Ureter (tissue), 1 donor: ENCODE measurements around the gene TNNI2. TPM values are rescaled to one million over a fixed set of nuclear protein-coding genes. Genes with fewer than 3 reads are reported as not detected.
A peak's percentile ranks its signal among the peaks of the same experiment; 100 is the strongest.

Experiments used
- DNase-seq: peaks from one replicate; pipeline ENCODE4 v3.0.0-alpha.2; 2020; ENCODE audit warnings: low spot score
- total RNA-seq: library from RNA; stranded (reverse); gene quantifications from one replicate; pipeline ENCODE4 v1.2.4, GENCODE V29; 2023
- donor health status: DM: yes; HTN: yes; CAD: no.

The TNNI2 gene
- total RNA-seq, 1 donor from 2014 or later, result 45.0 TPM

DNA sequence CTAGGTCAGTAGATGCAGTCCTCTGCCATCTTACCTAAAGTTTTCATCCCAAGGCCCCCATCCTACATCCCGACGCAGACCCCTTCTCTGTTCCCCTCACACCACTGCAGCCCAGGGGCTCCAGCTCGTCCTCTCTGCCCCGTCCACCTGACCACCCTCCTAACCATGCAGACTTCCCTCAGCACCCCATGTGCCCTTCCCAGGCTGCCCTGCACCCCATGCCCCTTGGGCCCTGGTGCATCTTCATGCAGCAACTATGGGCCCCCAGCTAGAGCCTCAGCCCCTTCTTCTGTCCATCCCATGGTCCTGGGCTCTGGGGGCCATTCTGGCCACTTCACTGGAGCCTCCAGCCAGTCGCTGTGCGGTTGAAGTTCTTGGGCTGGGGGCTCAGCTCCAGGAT is 50.0 kb downstream of the TNNI2 start:
- no peak for DNase-seq

GRCh38 chr11:1889224-1889930 is 50.6 kb downstream of the TNNI2 start:
- DNase-seq, result peak; percentile 61

DNA sequence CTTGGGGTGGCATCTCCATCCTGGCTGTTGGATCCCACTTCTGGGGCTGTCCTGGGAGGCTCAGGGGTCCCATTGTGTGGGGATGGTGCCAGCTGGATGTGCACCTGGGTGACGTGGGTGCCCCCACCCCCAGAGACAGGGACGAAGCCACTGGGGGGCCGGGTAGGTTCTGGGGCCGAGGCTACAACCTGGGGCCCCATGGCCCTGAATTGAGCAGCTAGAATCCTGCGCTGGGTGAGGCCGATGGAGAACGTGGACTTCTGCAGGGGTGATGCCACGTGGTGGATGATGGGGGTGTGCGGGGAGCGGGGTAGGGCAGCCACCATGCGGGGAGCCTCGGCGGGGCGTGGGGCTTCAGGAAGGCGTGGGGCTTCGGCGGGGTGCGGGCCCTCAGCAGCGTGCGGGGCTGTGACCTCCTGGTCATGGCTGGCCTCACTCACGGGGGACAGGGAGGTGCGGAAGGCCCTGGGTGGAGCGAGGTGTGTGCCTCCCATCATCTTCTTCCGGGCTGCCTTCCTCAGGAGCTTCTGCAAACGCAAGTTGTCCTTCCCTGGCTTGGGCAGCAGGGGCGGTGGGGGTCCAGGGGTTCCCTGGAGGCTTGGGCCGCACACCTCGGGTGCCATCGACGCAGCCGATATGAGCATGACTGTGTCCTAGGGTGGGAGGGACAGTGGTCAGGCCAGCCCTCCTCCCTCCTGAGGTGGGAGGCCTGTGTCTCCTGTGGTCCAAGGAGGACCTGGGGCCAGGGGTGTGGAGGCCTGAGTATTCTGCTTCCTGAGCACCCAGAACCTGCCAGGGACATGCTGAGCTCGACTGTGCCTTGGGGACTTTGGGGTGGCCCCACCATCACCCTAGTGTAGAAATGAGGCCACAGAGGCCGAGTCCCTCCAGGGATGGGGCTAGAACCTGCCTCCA is 51.4 kb downstream of the TNNI2 start:
- DNase-seq, result peak; percentile 45

Other genes with a start within 250 kb of the TNNI2 start
- not detected for gene KRTAP5-2, start 240.7 kb upstream of the TNNI2 start, total RNA-seq
- not detected for gene KRTAP5-3, start 230.5 kb upstream of the TNNI2 start, total RNA-seq
- not detected for gene KRTAP5-4, start 216.8 kb upstream of the TNNI2 start, total RNA-seq
- not detected for gene KRTAP5-5, start 209.2 kb upstream of the TNNI2 start, total RNA-seq
- not detected for gene KRTAP5-6, start 141.8 kb upstream of the TNNI2 start, total RNA-seq
- 49.2 TPM for gene IFITM10, start 88.4 kb upstream of the TNNI2 start, total RNA-seq
- 1,385 TPM for gene CTSD, start 75.1 kb upstream of the TNNI2 start, total RNA-seq
- 159 TPM for gene SYT8, start 4.0 kb upstream of the TNNI2 start, total RNA-seq
- 47.4 TPM for gene LSP1, start 14.1 kb downstream of the TNNI2 start, total RNA-seq
- not detected for gene PRR33, start 52.9 kb downstream of the TNNI2 start, total RNA-seq
- gene TNNT3, start 80.7 kb downstream of the TNNI2 start, total RNA-seq, result 57.7 TPM
- gene MRPL23, start 108.4 kb downstream of the TNNI2 start, total RNA-seq, result 40.5 TPM
- 130 TPM for gene H19, start 158.9 kb downstream of the TNNI2 start, total RNA-seq